Measurements from ENCODE around the gene PHF21B.
"Not testable (repeated sequence)": the region's sequence is repeated elsewhere in the genome, so short reads cannot be mapped to it uniquely, and the experiment has no call there.

Gene PHF21B

GRCh38 chr22:44915441-44915840, 94.4 kb downstream of the PHF21B start:
- H3K9me3 ChIP-seq (replicated peaks in 1 of 11), result peaks cover 19 to 29% (median 22%) of the 10 kb centered on the region in 11 experiments
- no peak for TF ChIP-seq Cebpa-rat (IDR thresholded peaks at IDR 0.05)
- H3K4me1 ChIP-seq, result no peaks in the 10 kb centered on the region; a peak in 1 of 20 replicates
- no peak overlapping the region for H3K27ac ChIP-seq
- H3K9ac ChIP-seq, result no peak overlapping the region
- no peaks in the 10 kb centered on the region for H3K27me3 ChIP-seq
- H3K4me2 ChIP-seq, result no peak overlapping the region
- H3K36me3 ChIP-seq, result peaks cover 0 to 22% (median 7%) of the 10 kb centered on the region in 11 experiments; a peak in 8 of 22 replicates
- no peak overlapping the region for H3K4me3 ChIP-seq
- no peaks in the 10 kb centered on the region; a peak in 1 of 22 replicates for H4K20me1 ChIP-seq

GRCh38 chr22:44914026-44914721, 95.6 kb downstream of the PHF21B start:
- Histone ChIP-seq H3K36me3 (peaks cover 0 to 22% (median 7%) of the 10 kb centered on the region in 11 experiments; a peak in 8 of 22 replicates), H3K4me3 (no peak overlapping the region), H4K20me1 (no peaks in the 10 kb centered on the region; a peak in 2 of 22 replicates), H3K27me3 (no peaks in the 10 kb centered on the region), H3K27ac (no peak overlapping the region), H3K9me3 (replicated peaks in 1 of 11) (peaks cover 26 to 38% (median 29%) of the 10 kb centered on the region in 11 experiments), H3K4me1 (no peaks in the 10 kb centered on the region; a peak in 1 of 20 replicates), H3K9ac (no peak overlapping the region), H3K4me2 (no peak overlapping the region)
- TF ChIP-seq Cebpa-rat (IDR thresholded peaks at IDR 0.05), result no peak

GRCh38 chr22:44913198-44913983, 96.4 kb downstream of the PHF21B start:
- Histone ChIP-seq H3K4me3 (no peak overlapping the region), H4K20me1 (no peaks in the 10 kb centered on the region; a peak in 2 of 22 replicates), H3K27me3 (no peaks in the 10 kb centered on the region), H3K4me1 (no peaks in the 10 kb centered on the region; a peak in 1 of 20 replicates), H3K36me3 (peaks cover 0 to 22% (median 7%) of the 10 kb centered on the region in 11 experiments; a peak in 8 of 22 replicates), H3K9ac (no peak overlapping the region), H3K27ac (no peak overlapping the region), H3K9me3 (replicated peaks in 1 of 11) (peaks cover 26 to 38% (median 29%) of the 10 kb centered on the region in 11 experiments), H3K4me2 (no peak overlapping the region)
- no peak for TF ChIP-seq Cebpa-rat (IDR thresholded peaks at IDR 0.05)

GRCh38 chr22:44909241-44909640, 100.6 kb downstream of the PHF21B start:
- H3K27ac ChIP-seq, result no peak overlapping the region
- H3K27me3 ChIP-seq, result no peaks in the 10 kb centered on the region
- H3K36me3 ChIP-seq, result peaks cover 0 to 22% (median 7%) of the 10 kb centered on the region in 11 experiments; a peak in 8 of 22 replicates
- H4K20me1 ChIP-seq, result no peaks in the 10 kb centered on the region; a peak in 1 of 22 replicates
- H3K9ac ChIP-seq, result no peak overlapping the region
- H3K9me3 ChIP-seq (replicated peaks in 1 of 11), result peaks cover 26 to 38% (median 29%) of the 10 kb centered on the region in 11 experiments
- no peak for TF ChIP-seq Cebpa-rat (IDR thresholded peaks at IDR 0.05)
- H3K4me2 ChIP-seq, result no peak overlapping the region
- no peak overlapping the region for H3K4me3 ChIP-seq
- H3K4me1 ChIP-seq, result peaks cover 8 to 14% (median 10%) of the 10 kb centered on the region in 10 experiments

- Histone ChIP-seq H3K36me3 (peaks cover 0 to 19% (median 7%) of the 10 kb centered on the region in 11 experiments; a peak in 7 of 22 replicates), H3K27me3 (no peaks in the 10 kb centered on the region), H4K20me1 (no peaks in the 10 kb centered on the region; a peak in 1 of 22 replicates), H3K9ac (no peak overlapping the region), H3K4me3 (no peak overlapping the region), H3K4me1 (peaks cover 8 to 14% (median 10%) of the 10 kb centered on the region in 10 experiments), H3K27ac (no peak overlapping the region), H3K9me3 (replicated peaks in 1 of 11) (peaks cover 26 to 36% (median 29%) of the 10 kb centered on the region in 11 experiments), H3K4me2 (no peak overlapping the region)
- TF ChIP-seq Cebpa-rat (IDR thresholded peaks at IDR 0.05), result no peak
Observed at GRCh38 chr22:44907765-44908737, 101.8 kb downstream of the PHF21B start.

- Histone ChIP-seq H3K4me1 (peaks cover 8 to 14% (median 10%) of the 10 kb centered on the region in 10 experiments), H3K9ac (no peak overlapping the region), H3K4me2 (peak overlapping the region; percentile 23 to 69 (median 57); a peak in 19 of 22 replicates), H3K4me3 (no peak overlapping the region), H3K27me3 (no peaks in the 10 kb centered on the region), H3K27ac (no peak overlapping the region), H3K9me3 (replicated peaks in 1 of 11) (peaks cover 26 to 34% (median 29%) of the 10 kb centered on the region in 11 experiments), H3K36me3 (peaks cover 0 to 14% (median 7%) of the 10 kb centered on the region in 11 experiments; a peak in 7 of 22 replicates), H4K20me1 (no peaks in the 10 kb centered on the region; a peak in 1 of 22 replicates)
- TF ChIP-seq Cebpa-rat (IDR thresholded peaks at IDR 0.05), result no peak
Observed at GRCh38 chr22:44906999-44907644, 102.7 kb downstream of the PHF21B start.

GRCh38 chr22:44906248-44906936, 103.4 kb downstream of the PHF21B start:
- H3K4me2 ChIP-seq, result peak overlapping the region; percentile 23 to 69 (median 57); a peak in 21 of 22 replicates
- TF ChIP-seq Cebpa-rat (IDR thresholded peaks at IDR 0.05), result no peak
- H3K27ac ChIP-seq, result no peak overlapping the region
- peaks cover 26 to 34% (median 29%) of the 10 kb centered on the region in 11 experiments for H3K9me3 ChIP-seq (replicated peaks in 1 of 11)
- H3K4me1 ChIP-seq, result peaks cover 8 to 14% (median 10%) of the 10 kb centered on the region in 10 experiments
- no peaks in the 10 kb centered on the region for H3K27me3 ChIP-seq
- no peak overlapping the region for H3K4me3 ChIP-seq
- H4K20me1 ChIP-seq, result no peaks in the 10 kb centered on the region; a peak in 1 of 22 replicates
- peaks cover 0 to 14% (median 3%) of the 10 kb centered on the region in 11 experiments; a peak in 7 of 22 replicates for H3K36me3 ChIP-seq
- H3K9ac ChIP-seq, result no peak overlapping the region

- Histone ChIP-seq H3K9me3 (replicated peaks in 1 of 11) (peaks cover 21 to 31% (median 26%) of the 10 kb centered on the region in 11 experiments), H3K4me1 (peaks cover 8 to 14% (median 10%) of the 10 kb centered on the region in 10 experiments)
- not testable (repeated sequence) for H3K36me3 ChIP-seq, H4K20me1 ChIP-seq, H3K4me3 ChIP-seq, H3K27me3 ChIP-seq, H3K27ac ChIP-seq, H3K9ac ChIP-seq, H3K4me2 ChIP-seq
Observed at GRCh38 chr22:44904492-44905152, 105.2 kb downstream of the PHF21B start.

GRCh38 chr22:44903164-44903563, 106.6 kb downstream of the PHF21B start:
- not testable (repeated sequence) for H3K36me3 ChIP-seq, H4K20me1 ChIP-seq, H3K27me3 ChIP-seq, H3K9ac ChIP-seq, H3K27ac ChIP-seq, H3K4me3 ChIP-seq, H3K4me2 ChIP-seq
- Histone ChIP-seq H3K9me3 (replicated peaks in 1 of 11) (peaks cover 20 to 31% (median 26%) of the 10 kb centered on the region in 11 experiments), H3K4me1 (peaks cover 8 to 14% (median 10%) of the 10 kb centered on the region in 10 experiments)
